A549 treated with RU486 at 1 μM for 4 hours (cell line): ENCODE results near the gene BTK. TPM values are rescaled to one million over a fixed set of nuclear protein-coding genes. Genes with fewer than 3 reads are reported as not detected.

Experiments used
- total RNA-seq: library from RNA; stranded (reverse); fragments of 200-300 nt; extraction: Qiagen RNA extraction; gene quantifications from 5 replicates; pipeline ENCODE4 v1.2.3, GENCODE V29; 2022; ENCODE audit warnings: low read depth

Gene BTK
- 0.08 to 0.37 TPM (median 0.23 TPM) in 5 replicates for total RNA-seq

DNA sequence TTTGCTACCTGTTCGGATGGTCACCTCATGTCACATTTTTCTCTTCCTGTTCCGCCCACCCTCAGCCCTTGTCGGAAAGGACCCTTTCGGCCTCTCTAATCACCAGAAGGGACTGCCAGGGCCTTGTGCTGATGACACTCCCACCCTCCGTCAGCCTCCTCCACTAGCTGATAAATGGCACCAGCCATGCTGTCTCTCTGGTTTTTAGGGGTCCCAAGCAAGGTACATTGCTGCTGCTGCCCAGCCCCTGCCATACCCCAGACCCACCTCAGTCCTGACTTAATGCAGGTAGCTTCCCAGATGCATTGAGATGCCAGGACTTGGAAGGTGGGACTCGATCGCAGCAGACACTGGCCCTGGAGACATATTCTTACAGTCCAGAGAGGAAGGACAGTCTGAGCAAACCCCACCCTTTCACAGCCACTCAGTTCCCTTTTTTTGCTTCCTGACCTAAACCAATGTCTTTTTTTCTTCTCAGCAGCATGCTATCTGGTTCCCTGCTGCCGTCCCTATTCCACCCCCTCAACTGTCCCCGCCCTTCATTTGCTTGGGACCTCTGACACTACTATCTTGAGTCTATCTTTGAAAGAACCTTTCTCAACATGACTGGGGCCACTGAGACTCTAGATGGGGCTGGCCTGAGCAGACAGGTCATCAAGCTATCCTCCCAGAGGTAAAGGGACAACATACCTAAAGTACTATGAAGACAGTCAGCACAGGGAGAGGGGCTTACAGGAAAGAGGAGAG, at the start of gene BTK:
BTK (minus strand) TSS at position 397 of the 747 bp plus-strand sequence. CDS start 10,907 bp downstream, outside the sequence.

DNA sequence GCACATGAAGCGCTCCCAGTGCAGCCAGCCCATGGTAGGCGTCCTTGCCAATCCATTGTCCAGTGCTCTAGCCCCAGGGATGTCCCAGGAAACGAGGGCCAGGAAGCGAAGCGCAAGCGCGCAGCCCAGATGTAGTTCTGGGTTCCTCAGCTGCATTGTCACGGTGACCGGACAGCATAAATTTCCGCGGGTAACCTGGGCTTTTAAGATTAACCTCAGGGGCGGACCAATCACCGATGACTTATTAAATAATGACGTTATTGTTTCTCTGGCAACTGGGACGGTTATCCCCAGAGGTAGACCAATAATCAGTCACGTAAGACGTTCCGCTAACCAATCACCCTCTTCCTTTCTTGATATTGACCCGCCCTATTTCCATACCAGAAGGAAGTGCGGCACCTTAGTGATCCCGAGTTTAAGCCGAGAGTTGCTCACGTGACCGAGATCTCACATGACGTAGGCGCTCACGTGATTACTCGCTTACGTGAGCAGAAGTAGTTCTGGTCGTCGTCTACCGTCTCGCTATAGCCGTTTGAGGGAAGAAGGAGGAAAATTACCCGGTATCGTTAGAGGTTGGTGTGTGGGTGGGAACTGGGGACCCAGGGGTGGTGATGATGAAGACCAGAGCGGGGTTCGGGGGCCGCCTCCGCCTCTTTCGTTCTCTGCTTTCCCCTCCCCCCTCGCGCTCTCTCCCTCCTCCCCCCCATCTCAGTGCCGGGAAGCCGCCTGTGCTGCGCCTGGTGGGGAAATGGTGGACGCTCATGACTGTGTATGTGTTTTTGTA, 21.9 kb upstream of the BTK start, which contains the start of the genes GLA and HNRNPH2:
GLA (minus strand) TSS at position 178 of the 784 bp plus-strand sequence; CDS start at position 156, 22 bp downstream.
HNRNPH2 (plus strand) TSS at position 475 of the 784 bp plus-strand sequence. CDS start 3,767 bp downstream, outside the sequence.

DNA sequence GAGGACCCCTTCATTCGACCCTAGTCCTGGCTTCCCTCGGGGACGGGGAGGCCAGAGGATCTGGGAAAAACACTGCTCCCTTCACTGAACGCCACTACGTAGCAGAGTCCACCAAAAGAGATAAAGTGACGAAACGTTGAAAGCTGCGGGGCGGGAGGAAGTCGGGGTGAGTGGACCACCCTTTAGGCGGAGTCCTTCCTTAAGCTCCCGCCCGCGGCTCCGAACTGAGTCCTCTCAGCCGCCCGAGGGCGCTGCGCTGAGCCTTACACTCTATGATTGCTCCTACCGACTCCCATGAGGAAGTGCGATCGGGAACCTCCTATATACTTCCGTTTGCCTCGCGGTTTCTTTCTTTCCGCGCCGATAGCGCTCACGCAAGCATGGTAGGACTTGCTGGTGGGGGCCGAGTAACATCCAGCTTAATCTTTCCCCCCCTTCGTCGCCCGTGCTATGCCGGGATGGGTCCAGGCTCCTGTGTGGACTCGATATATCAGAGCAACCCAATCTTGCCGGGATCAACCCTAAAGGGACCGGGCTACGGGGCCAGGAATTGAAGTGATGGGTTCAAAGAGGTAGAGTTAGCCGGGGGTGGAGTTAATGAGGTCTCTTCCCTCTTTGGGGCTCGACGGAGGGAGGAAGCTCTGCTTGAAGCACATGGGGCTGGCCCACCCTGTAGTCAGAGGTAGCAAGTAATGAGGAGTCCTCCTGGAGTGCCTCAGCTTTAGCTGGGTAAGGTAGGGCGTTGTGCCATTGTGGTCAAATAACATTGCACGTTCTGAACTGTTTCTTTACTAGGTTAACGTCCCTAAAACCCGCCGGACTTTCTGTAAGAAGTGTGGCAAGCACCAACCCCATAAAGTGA, 4.9 kb upstream of the BTK start, which contains the start of gene RPL36A:
RPL36A (plus strand) TSS at position 348 of the 862 bp plus-strand sequence; CDS start at position 381, 33 bp downstream.

DNA sequence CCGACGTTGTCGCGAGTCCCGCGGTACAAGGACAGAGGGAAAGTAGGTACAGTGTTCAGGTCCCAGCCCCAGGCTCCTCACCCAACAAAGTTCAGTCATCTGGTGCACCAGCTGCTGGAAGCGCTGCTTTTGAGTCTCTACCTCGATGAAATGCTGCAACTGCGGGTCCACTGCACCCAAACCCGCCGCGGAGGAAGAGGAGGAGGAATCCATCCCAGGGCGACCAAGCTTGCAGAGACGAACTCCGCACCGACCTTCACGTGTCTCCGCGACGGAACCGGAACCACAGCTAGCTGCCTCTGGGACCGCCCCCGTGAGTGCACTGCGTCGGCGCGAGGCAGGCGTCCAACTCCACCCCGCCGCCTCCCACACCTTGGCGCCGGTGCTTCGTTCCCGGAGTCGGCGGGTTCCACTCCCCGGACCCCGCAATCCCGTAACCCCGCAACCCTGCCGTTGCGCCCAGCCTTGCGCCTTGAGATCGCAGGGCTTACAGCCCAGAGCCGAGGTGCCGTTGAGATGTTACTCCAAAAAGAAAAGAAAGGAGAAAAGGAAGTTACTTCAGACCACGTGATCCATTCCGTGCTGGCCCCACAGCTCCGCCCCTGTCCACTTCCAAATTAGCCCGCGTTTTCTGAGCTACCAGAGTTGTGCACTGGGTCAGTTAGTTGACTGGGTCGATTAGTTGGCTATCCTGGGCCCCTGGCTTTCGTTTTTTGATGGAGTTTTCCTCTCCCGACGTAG, 37.4 kb downstream of the BTK start, which contains the start of gene TIMM8A:
TIMM8A (minus strand) TSS at position 291 of the 741 bp plus-strand sequence; CDS start at position 213, 78 bp downstream.

Other genes starting within 250 kb of the BTK start
- 0.10 to 0.21 TPM (median 0.18 TPM) in 5 replicates for gene DRP2, start 166.4 kb downstream of the BTK start, total RNA-seq
- 0.06 to 0.24 TPM (median 0.22 TPM) in 3 of 5 replicates, not detected in the others for gene TAF7L, start 94.9 kb downstream of the BTK start, total RNA-seq
- gene TIMM8A, start 37.4 kb downstream of the BTK start, total RNA-seq: 28.2 to 35.5 TPM (median 29.9 TPM) in 5 replicates
- gene RPL36A, start 4.8 kb upstream of the BTK start, total RNA-seq: 2,389 to 3,501 TPM (median 2,688 TPM) in 5 replicates
- 179 to 225 TPM (median 196 TPM) in 5 replicates for gene GLA, start 21.7 kb upstream of the BTK start, total RNA-seq
- 45.5 to 67.1 TPM (median 62.0 TPM) in 5 replicates for gene HNRNPH2, start 22.0 kb upstream of the BTK start, total RNA-seq
- gene ARMCX4, start 99.3 kb upstream of the BTK start, total RNA-seq: 0.28 to 0.71 TPM (median 0.37 TPM) in 5 replicates
- 0.19 to 0.51 TPM (median 0.43 TPM) in 5 replicates for gene ARMCX1, start 164.4 kb upstream of the BTK start, total RNA-seq
- gene ARMCX6, start 231.8 kb upstream of the BTK start, total RNA-seq: 41.7 to 46.9 TPM (median 45.8 TPM) in 5 replicates
- gene ARMCX3, start 237.0 kb upstream of the BTK start, total RNA-seq: 15.8 to 24.0 TPM (median 21.5 TPM) in 5 replicates